GM13977 (cell line): ENCODE data around the gene CACNA1C.

Experiments
- DNase-seq: peaks from one replicate; pipeline ENCODE4 v3.0.0; 2012; ENCODE audit warnings: low spot score
- CTCF ChIP-seq: IDR thresholded peaks from 2 replicates; pipeline ENCODE4 v1.5.1; 2012; ENCODE audit warnings: mild to moderate bottlenecking, control low read depth; ENCODE audit not compliant: insufficient read depth; ENCODE audit errors: extremely low read depth, missing control alignments
- in situ Hi-C: fragments of 300-500 bp; cut with MboI; formaldehyde crosslinking; loops from one replicate; pipeline ENCODE4 v1.12.0; 2022; ENCODE audit warnings: low sequenced_read_pairs, low pct_unique_long_range_greater_than_20kb, mixed read lengths, inconsistent platforms; ENCODE audit not compliant: unreplicated experiment

The CACNA1C gene

GRCh38 chr12:2161473-2161872 is 108.7 kb downstream of the CACNA1C start:
- in situ Hi-C loops, result no loop called here
- TF ChIP-seq CTCF, result no peak
- DNase-seq, result no peak

- no peak for TF ChIP-seq CTCF
- in situ Hi-C loops, result no loop called here
- no peak for DNase-seq
Measured at GRCh38 chr12:2163177-2163941, 110.6 kb downstream of the CACNA1C start.

GRCh38 chr12:2165021-2165420 is 112.2 kb downstream of the CACNA1C start:
- in situ Hi-C loops, result no loop called here
- no peak for DNase-seq
- TF ChIP-seq CTCF, result no peak

- in situ Hi-C loops, result no loop called here
- DNase-seq, result no peak
- TF ChIP-seq CTCF, result no peak
Measured at GRCh38 chr12:2165927-2166326, 113.1 kb downstream of the CACNA1C start.

- no peak for DNase-seq
- in situ Hi-C loops, result no loop called here
- no peak for TF ChIP-seq CTCF
Measured at GRCh38 chr12:2166696-2167095, 113.9 kb downstream of the CACNA1C start.

- in situ Hi-C loops, result no loop called here
- DNase-seq, result no peak
- no peak for TF ChIP-seq CTCF
Measured at GRCh38 chr12:2167231-2167630, 114.4 kb downstream of the CACNA1C start.
